Mesenteric fat pad (tissue), 1 donor: ENCODE data around the gene PCDHGB2. TPM values are rescaled to one million over a fixed set of nuclear protein-coding genes. Genes with fewer than 3 reads are reported as not detected.

Source experiments
- total RNA-seq: library from RNA; stranded (reverse); fragmentation: NEBNext Ultra II Directional; extraction: Animal tissue kit (Norgen Biotek cat#: 25700); gene quantifications from one replicate; pipeline ENCODE4 v1.2.1, GENCODE V29; 2021
- donor health status: DM: yes; HTN: yes; CAD: no.

Gene PCDHGB2
- total RNA-seq, 1 donor from 2014 or later = 3.1 TPM

Other genes starting within 250 kb of the PCDHGB2 start
- 2.5 TPM for gene PCDHB4, start 238.2 kb upstream of the PCDHGB2 start, total RNA-seq
- gene PCDHB5, start 224.8 kb upstream of the PCDHGB2 start, total RNA-seq = 1.5 TPM
- gene PCDHB6, start 209.9 kb upstream of the PCDHGB2 start, total RNA-seq = 0.48 TPM
- gene PCDHB7, start 187.3 kb upstream of the PCDHGB2 start, total RNA-seq = 1.6 TPM
- gene PCDHB8, start 182.2 kb upstream of the PCDHGB2 start, total RNA-seq = 2.4 TPM
- gene PCDHB16, start 177.6 kb upstream of the PCDHGB2 start, total RNA-seq = 1.6 TPM
- gene PCDHB9, start 172.8 kb upstream of the PCDHGB2 start, total RNA-seq = 1.0 TPM
- gene PCDHB10, start 167.6 kb upstream of the PCDHGB2 start, total RNA-seq = 1.4 TPM
- gene PCDHB11, start 160.4 kb upstream of the PCDHGB2 start, total RNA-seq = 2.0 TPM
- gene PCDHB12, start 151.3 kb upstream of the PCDHGB2 start, total RNA-seq = 3.3 TPM
- gene PCDHB13, start 146.1 kb upstream of the PCDHGB2 start, total RNA-seq = 2.8 TPM
- gene PCDHB14, start 136.7 kb upstream of the PCDHGB2 start, total RNA-seq = 1.9 TPM
- 3.4 TPM for gene PCDHB15, start 114.6 kb upstream of the PCDHGB2 start, total RNA-seq
- 0.61 TPM for gene SLC25A2, start 55.9 kb upstream of the PCDHGB2 start, total RNA-seq
- gene TAF7, start 39.2 kb upstream of the PCDHGB2 start, total RNA-seq = 53.9 TPM
- 0.48 TPM for gene PCDHGA1, start 29.5 kb upstream of the PCDHGB2 start, total RNA-seq
- gene PCDHGA2, start 21.2 kb upstream of the PCDHGB2 start, total RNA-seq = 3.7 TPM
- gene PCDHGA3, start 16.2 kb upstream of the PCDHGB2 start, total RNA-seq = 2.2 TPM
- gene PCDHGB1, start 9.9 kb upstream of the PCDHGB2 start, total RNA-seq = 1.3 TPM
- gene PCDHGA4, start 5.0 kb upstream of the PCDHGB2 start, total RNA-seq = 4.7 TPM
- 2.7 TPM for gene PCDHGA5, start 4.2 kb downstream of the PCDHGB2 start, total RNA-seq
- gene PCDHGB3, start 10.2 kb downstream of the PCDHGB2 start, total RNA-seq = 2.7 TPM
- 3.1 TPM for gene PCDHGA6, start 13.9 kb downstream of the PCDHGB2 start, total RNA-seq
- 1.9 TPM for gene PCDHGA7, start 22.7 kb downstream of the PCDHGB2 start, total RNA-seq
- gene PCDHGB4, start 27.7 kb downstream of the PCDHGB2 start, total RNA-seq = 3.2 TPM
- gene PCDHGA8, start 32.6 kb downstream of the PCDHGB2 start, total RNA-seq = 0.87 TPM
- gene PCDHGB5, start 38.0 kb downstream of the PCDHGB2 start, total RNA-seq = 5.9 TPM
- 3.9 TPM for gene PCDHGA9, start 42.8 kb downstream of the PCDHGB2 start, total RNA-seq
- 5.3 TPM for gene PCDHGB6, start 48.0 kb downstream of the PCDHGB2 start, total RNA-seq
- gene PCDHGA10, start 53.0 kb downstream of the PCDHGB2 start, total RNA-seq = 4.2 TPM
- gene PCDHGB7, start 57.7 kb downstream of the PCDHGB2 start, total RNA-seq = 8.1 TPM
- 3.1 TPM for gene PCDHGA11, start 61.1 kb downstream of the PCDHGB2 start, total RNA-seq
- gene PCDHGA12, start 70.5 kb downstream of the PCDHGB2 start, total RNA-seq = 4.6 TPM
- gene PCDHGC3, start 116.0 kb downstream of the PCDHGB2 start, total RNA-seq = 46.8 TPM
- 1.7 TPM for gene PCDHGC4, start 125.0 kb downstream of the PCDHGB2 start, total RNA-seq
- gene PCDHGC5, start 129.1 kb downstream of the PCDHGB2 start, total RNA-seq = 1.1 TPM